Muscle of leg (tissue), 11 donors: Measurements from ENCODE around the gene PLEKHA5. TPM values are rescaled to one million over a fixed set of nuclear protein-coding genes. Genes with fewer than 3 reads are reported as not detected.

Source experiments
- DNase-seq: peaks from one replicate; pipeline ENCODE4 v3.0.0; 2013
- H3K27ac ChIP-seq: one replicate; pipeline ENCODE4 v1.5.1; 2013; ENCODE audit warnings: mild to moderate bottlenecking, low read length, control low read depth
- H3K27me3 ChIP-seq: one replicate; pipeline ENCODE4 v1.6.1; 2013; ENCODE audit warnings: low read length; ENCODE audit not compliant: control insufficient read depth, insufficient read depth
- H3K36me3 ChIP-seq: one replicate; pipeline ENCODE4 v1.6.1; 2013; ENCODE audit warnings: low read length; ENCODE audit not compliant: control insufficient read depth, insufficient read depth
- H3K4me1 ChIP-seq: one replicate; pipeline ENCODE4 v1.6.1; 2013; ENCODE audit warnings: low read length; ENCODE audit not compliant: control insufficient read depth, insufficient read depth
- H3K4me3 ChIP-seq: one replicate; pipeline ENCODE4 v1.5.1; 2013; ENCODE audit warnings: low read length, control low read depth
- H3K9me3 ChIP-seq: replicated peaks from 2 replicates; pipeline ENCODE4 v1.6.1; 2013; ENCODE audit warnings: low read depth, low read length; ENCODE audit not compliant: control insufficient read depth
- WGBS: methylation state at CpG from one replicate; pipeline ENCODE4 v1.1.5; 2013; ENCODE audit warnings: missing lambda C conversion rate; ENCODE audit not compliant: insufficient coverage; 5-methylcytosine and 5-hydroxymethylcytosine counted together
- polyA plus RNA-seq, 8 donors: library from polyadenylated mRNA; unstranded; fragments of 120-200 nt; gene quantifications; one replicate each; pipeline versions ENCODE4 v1.2.1 to v1.2.3, GENCODE V29; 2013; ENCODE audit warnings: inconsistent platforms in 1 of 8, low replicate concordance in 1 of 8; ENCODE audit not compliant: insufficient read length in 8 of 8, insufficient read depth in 1 of 8
- total RNA-seq: library from RNA; stranded (reverse); fragments of 120-200 nt; gene quantifications from one replicate; pipeline ENCODE4 v1.2.4, GENCODE V29; 2013

Gene PLEKHA5
- total and polyA plus RNA-seq, 9 donors: 13.2 to 24.6 (median 17.1) TPM

GRCh38 chr12:19423166-19423930 is 293.8 kb downstream of the PLEKHA5 start:
- no peak overlapping the region for H3K4me3 ChIP-seq

More at GRCh38 chr12:19423166-19423930, 293.8 kb downstream of the PLEKHA5 start:
- WGBS: 33% methylated on average over 1 of the region's 12 CpGs
- Histone ChIP-seq H3K9me3 (peaks cover 4% of the 10 kb centered on the region), H3K4me1 (no peaks in the 10 kb centered on the region), H3K36me3 (no peaks in the 10 kb centered on the region), H3K27ac (no peak overlapping the region), H3K27me3 (no peaks in the 10 kb centered on the region)
- peak; percentile 66 for DNase-seq
